Peyer's patch (tissue), 4 donors: ENCODE data around the gene ZNF765.

Source experiments
- CTCF ChIP-seq, 6 experiments: fragments of 450-650 bp in 4 of 6; fragments of 200-600 bp in 2 of 6; sonication (generic) in 1 of 6; IDR thresholded peaks; one replicate each; pipeline ENCODE4 v1.5.1; 2017 to 2019; ENCODE audit warnings: antibody characterized with exemption in 6 of 6, mild to moderate bottlenecking in 3 of 6, moderate library complexity in 1 of 6
- POLR2A ChIP-seq, 2 donors: fragments of 450-650 bp; IDR thresholded peaks; one replicate each; pipeline ENCODE4 v1.5.1; 2017; ENCODE audit warnings: antibody characterized with exemption in 2 of 2, mild to moderate bottlenecking in 2 of 2, moderate library complexity in 2 of 2

DNA sequence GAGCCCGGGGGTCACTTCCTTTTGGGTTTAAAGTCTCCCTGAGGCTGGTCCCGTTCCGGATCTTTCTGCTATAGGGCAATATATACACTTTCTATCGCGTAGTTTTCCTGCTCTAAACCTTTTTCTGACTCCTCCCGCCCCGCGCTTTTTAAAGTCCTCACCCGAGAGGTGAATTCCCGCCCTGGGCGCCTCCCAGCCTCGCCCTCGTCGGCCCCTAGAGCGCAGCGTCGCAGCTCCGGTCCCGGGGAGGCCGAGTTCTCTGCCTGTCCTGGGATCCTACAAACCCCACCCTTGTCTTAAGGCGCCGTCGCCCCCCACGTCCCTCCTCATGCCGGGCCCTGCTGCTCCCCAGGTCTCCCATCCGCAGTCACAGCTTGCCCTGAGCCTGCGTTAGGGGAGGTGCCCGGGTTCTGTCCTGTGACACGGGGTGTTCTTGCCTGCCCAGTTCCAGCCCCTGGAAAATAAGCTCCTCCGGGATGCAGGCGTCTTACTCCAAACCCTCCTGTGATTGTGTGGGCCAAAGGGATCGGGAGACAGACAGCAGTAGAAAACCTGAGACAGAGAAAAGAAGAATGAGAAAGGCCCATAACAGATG, 29.0 kb upstream of the ZNF765 start:
- no peak for TF ChIP-seq CTCF (IDR thresholded peaks at IDR 0.05)
- no peak for TF ChIP-seq POLR2A (IDR thresholded peaks at IDR 0.05)
